ENCODE data around the gene CD200. TPM values are rescaled to one million over a fixed set of nuclear protein-coding genes. Genes with fewer than 3 reads are reported as not detected.

CD200 gene
- total RNA-seq, 6 experiments from 2014 or later = 0.25 to 0.40 TPM; not detected in 4

DNA sequence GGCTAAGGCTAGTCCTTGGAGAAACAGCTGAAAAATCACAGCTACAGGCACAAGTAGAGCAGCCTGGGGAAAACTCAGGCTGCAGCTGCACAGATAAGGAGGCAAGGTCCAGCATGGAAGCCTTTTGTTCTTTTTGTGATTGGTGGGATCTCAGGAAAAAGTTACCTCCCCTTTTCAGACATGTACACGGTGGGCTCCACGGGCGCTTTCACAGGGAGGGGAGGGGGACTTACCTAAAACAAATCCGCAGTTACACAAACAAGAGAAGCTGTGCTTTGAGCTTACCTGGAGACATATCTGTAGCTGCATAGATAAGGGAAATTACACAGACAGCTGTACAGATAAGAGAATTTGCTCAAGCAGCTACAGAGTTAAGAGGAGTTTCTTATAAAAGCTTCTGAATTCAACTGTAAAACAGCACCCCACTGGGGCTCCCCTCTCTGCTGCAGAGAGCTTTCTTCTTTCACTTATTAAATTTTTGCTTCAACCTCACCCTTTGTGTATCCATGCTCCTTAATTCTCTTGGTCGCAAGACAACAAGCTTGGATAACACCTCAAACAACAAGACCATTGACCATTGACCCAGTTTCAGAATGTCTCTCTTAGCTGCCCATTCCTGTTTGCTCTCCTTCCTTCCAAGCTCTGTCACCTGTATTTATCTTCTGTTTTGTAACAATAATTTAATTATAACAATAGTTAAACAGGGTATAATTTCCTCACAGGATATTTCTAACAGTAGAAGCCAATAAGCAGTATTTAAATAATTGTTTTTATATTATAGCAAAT, 10.9 kb upstream of the CD200 start:
- TF ChIP-seq, protein P1, sequence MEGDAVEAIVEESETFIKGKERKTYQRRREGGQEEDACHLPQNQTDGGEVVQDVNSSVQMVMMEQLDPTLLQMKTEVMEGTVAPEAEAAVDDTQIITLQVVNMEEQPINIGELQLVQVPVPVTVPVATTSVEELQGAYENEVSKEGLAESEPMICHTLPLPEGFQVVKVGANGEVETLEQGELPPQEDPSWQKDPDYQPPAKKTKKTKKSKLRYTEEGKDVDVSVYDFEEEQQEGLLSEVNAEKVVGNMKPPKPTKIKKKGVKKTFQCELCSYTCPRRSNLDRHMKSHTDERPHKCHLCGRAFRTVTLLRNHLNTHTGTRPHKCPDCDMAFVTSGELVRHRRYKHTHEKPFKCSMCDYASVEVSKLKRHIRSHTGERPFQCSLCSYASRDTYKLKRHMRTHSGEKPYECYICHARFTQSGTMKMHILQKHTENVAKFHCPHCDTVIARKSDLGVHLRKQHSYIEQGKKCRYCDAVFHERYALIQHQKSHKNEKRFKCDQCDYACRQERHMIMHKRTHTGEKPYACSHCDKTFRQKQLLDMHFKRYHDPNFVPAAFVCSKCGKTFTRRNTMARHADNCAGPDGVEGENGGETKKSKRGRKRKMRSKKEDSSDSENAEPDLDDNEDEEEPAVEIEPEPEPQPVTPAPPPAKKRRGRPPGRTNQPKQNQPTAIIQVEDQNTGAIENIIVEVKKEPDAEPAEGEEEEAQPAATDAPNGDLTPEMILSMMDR (IDR thresholded peaks at IDR 0.05) = no peak
- TF ChIP-seq POLR2A (IDR thresholded peaks at IDR 0.05) = no peak
- Histone ChIP-seq H3K27me3 (no peaks in the 10 kb centered on the region), H3K4me3 (no peak overlapping the region), H3K9me3 (no peaks in the 10 kb centered on the region), H3K4me1 (no peaks in the 10 kb centered on the region), H3K36me3 (no peaks in the 10 kb centered on the region), H3K27ac (no peak overlapping the region)
- intact Hi-C loops (cut with DNase I) = no loop called here
- DNase-seq (no peak), ATAC-seq (peak in 1 of 4 donors; percentile 23)
- 18% methylated on average over 5 of the region's 5 CpGs for WGBS (ENCODE audit: insufficient coverage, low coverage, low lambda C conversion rate, missing lambda C conversion rate)

DNA sequence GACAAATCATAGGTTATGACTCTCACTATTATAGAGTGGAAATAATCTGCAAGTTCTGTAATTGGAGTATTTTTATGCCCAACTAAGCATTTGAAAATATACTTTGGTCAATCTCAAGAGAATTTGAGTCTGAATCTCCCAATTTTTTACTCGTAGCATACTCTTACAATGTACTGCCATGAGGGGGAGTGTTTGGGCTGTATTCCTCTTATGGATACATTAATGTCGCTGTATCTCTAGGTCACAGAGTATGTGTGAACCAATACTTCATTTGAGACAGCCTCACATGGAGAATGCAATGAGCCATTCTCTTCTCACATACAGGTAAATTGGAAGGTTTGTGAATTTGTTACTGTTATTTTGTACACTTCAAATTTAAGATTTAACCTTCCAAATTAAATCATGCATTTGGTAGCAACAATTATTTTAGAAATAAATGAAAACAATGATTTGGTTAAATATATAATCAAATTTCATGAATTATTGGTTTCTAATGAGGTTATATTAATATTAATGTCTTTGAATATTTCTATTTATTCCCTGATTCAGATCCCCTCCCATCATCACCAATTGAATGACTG, 5.5 kb upstream of the CD200 start:
- WGBS (ENCODE audit: insufficient coverage, low coverage, low lambda C conversion rate, missing lambda C conversion rate) = 5% methylated on average over 2 of the region's 2 CpGs
- TF ChIP-seq, protein P1 (IDR thresholded peaks at IDR 0.05) = peak; percentile 42 to 65 (median 50)
- TF ChIP-seq POLR2A (IDR thresholded peaks at IDR 0.05) = no peak
- H3K36me3 ChIP-seq = no peaks in the 10 kb centered on the region
- no peaks in the 10 kb centered on the region for H3K27me3 ChIP-seq
- H3K4me3 ChIP-seq = no peak overlapping the region
- H3K9me3 ChIP-seq = no peaks in the 10 kb centered on the region
- no peak overlapping the region for H3K27ac ChIP-seq
- ATAC-seq = peak; percentile 74 to 86 (median 82)
- intact Hi-C loops (cut with DNase I) = no loop called here
- no peaks in the 10 kb centered on the region for H3K4me1 ChIP-seq
- no peak for DNase-seq

DNA sequence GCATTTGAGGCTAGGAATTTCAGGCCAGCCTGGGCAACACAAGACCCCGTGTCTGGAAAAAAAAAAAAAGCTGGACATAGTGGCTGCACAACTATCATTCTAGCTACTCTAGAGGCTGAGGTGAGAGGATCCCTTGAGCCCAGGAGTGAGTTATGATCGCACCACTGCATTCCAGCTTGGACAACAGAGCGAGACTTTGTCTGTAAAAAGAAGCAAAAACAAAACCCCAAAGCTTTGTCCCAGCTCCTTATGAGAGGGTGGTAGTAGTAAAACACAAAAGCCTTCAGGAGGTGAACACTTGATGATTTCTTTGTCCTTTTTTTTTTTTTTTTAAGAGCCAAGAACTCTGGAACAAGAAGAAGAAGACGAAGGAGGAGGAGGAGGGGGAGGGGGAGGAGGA, 1.1 kb upstream of the CD200 start:
- Histone ChIP-seq H3K36me3 (no peaks in the 10 kb centered on the region), H3K9me3 (no peaks in the 10 kb centered on the region), H3K27me3 (no peaks in the 10 kb centered on the region), H3K27ac (no peak overlapping the region), H3K4me1 (peaks cover 0 to 4% (median 0%) of the 10 kb centered on the region in 4 donors), H3K4me3 (no peak overlapping the region)
- DNase-seq (no peak), ATAC-seq (no peak)
- WGBS (ENCODE audit: insufficient coverage, low coverage, low lambda C conversion rate, missing lambda C conversion rate) = 88% methylated on average over 4 of the region's 4 CpGs
- intact Hi-C loops (cut with DNase I) = no loop called here
- no peak for TF ChIP-seq POLR2A (IDR thresholded peaks at IDR 0.05)
- TF ChIP-seq, protein P1 (IDR thresholded peaks at IDR 0.05) = no peak

DNA sequence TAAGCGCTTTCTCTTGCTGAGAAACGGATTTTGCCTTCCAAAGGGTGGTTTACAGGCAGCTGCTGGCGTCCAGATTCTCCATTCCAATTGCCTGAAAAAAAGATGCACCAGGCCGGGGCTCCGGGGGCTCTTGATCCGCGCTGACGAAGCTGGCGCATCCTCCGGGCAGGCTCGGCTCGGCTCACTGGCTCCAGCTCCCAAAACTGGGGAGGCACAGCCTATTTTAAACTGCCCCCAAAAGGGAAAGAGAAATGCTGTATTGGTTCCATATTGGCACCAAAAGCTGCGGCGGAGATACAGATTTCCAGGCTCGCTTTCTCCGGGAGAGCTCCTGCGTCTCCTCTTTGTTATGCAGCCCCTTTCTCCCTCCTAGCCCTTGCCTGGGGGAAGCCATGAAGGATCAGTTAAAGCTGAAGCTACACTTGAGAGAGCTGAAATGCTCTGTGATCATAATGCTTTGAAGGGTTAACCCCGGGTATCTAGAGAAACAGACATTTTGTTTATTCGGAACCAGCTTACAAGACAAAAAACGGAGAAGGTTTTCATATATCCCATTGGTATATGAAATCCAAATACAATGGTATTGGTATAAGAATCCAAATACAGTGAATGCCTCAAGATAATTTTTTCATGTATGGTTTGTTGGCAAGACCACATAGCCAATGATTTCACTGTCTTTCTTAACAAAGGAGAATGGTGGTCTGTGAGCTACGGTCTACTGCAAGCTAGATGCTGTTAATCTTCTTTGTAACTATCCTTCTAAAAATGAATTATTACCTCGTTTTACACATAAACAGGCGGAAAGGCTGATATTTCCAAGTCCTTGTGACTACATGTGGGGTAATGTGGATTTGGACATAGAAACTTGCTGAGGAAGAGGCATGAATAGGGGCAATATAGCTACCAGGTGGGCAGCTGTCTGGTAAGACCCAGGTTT, 693 bp downstream of the CD200 start:
- H3K27ac ChIP-seq = no peak overlapping the region
- no peak for ATAC-seq
- WGBS (ENCODE audit: insufficient coverage, low coverage, low lambda C conversion rate, missing lambda C conversion rate) = 9% methylated on average over 17 of the region's 23 CpGs
- no peaks in the 10 kb centered on the region for H3K27me3 ChIP-seq
- H3K9me3 ChIP-seq = no peaks in the 10 kb centered on the region
- no peaks in the 10 kb centered on the region for H3K36me3 ChIP-seq
- H3K4me3 ChIP-seq = peak overlapping the region in 1 of 3 donors; percentile 28
- TF ChIP-seq POLR2A (IDR thresholded peaks at IDR 0.05) = no peak
- TF ChIP-seq, protein P1 (IDR thresholded peaks at IDR 0.05) = no peak
- peaks cover 0 to 4% (median 0%) of the 10 kb centered on the region in 4 donors for H3K4me1 ChIP-seq
- intact Hi-C loops (cut with DNase I) = no loop called here
- no peak for DNase-seq

All from right lobe of liver (tissue), 6 donors.